B cell (primary cell): ENCODE data around the gene STAT5A.

Experiments
- EZH2 ChIP-seq: IDR thresholded peaks from 2 replicates; pipeline ENCODE4 v1.6.1; 2012; ENCODE audit warnings: borderline replicate concordance, low read depth, mild to moderate bottlenecking, moderate library complexity, low read length; ENCODE audit not compliant: insufficient read depth, poor library complexity, severe bottlenecking
- TF ChIP-seq, protein P1 (sequence below): fragments of 200-600 bp; IDR thresholded peaks from one replicate; pipeline ENCODE4 v1.8.0; 2022; ENCODE audit warnings: antibody characterized with exemption, mild to moderate bottlenecking

DNA sequence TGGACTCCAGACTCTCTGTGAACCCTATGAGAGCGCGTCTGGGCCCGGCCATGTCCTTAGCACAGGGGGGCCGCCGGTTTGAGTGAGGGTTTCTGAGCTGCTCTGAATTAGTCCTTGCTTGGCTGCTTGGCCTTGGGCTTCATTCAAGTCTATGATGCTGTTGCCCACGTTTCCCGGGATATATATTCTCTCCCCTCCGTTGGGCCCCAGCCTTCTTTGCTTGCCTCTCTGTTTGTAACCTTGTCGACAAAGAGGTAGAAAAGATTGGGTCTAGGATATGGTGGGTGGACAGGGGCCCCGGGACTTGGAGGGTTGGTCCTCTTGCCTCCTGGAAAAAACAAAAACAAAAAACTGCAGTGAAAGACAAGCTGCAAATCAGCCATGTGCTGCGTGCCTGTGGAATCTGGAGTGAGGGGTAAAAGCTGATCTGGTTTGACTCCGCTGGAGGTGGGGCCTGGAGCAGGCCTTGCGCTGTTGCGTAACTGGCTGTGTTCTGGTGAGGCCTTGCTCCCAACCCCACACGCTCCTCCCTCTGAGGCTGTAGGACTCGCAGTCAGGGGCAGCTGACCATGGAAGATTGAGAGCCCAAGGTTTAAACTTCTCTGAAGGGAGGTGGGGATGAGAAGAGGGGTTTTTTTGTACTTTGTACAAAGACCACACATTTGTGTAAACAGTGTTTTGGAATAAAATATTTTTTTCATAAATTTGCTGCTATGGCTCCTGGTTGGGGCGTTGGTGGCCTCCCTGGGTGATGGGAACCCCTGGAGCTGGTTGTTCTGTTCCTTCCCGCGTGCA lies 23.1 kb downstream of the STAT5A start:
- TF ChIP-seq, protein P1, sequence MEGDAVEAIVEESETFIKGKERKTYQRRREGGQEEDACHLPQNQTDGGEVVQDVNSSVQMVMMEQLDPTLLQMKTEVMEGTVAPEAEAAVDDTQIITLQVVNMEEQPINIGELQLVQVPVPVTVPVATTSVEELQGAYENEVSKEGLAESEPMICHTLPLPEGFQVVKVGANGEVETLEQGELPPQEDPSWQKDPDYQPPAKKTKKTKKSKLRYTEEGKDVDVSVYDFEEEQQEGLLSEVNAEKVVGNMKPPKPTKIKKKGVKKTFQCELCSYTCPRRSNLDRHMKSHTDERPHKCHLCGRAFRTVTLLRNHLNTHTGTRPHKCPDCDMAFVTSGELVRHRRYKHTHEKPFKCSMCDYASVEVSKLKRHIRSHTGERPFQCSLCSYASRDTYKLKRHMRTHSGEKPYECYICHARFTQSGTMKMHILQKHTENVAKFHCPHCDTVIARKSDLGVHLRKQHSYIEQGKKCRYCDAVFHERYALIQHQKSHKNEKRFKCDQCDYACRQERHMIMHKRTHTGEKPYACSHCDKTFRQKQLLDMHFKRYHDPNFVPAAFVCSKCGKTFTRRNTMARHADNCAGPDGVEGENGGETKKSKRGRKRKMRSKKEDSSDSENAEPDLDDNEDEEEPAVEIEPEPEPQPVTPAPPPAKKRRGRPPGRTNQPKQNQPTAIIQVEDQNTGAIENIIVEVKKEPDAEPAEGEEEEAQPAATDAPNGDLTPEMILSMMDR: no peak
- no peak for TF ChIP-seq EZH2
